ENCODE data around the gene COLQ.
"Not testable (repeated sequence)": the region's sequence is repeated elsewhere in the genome, so short reads cannot be mapped to it uniquely, and the experiment has no call there.

COLQ gene

DNA sequence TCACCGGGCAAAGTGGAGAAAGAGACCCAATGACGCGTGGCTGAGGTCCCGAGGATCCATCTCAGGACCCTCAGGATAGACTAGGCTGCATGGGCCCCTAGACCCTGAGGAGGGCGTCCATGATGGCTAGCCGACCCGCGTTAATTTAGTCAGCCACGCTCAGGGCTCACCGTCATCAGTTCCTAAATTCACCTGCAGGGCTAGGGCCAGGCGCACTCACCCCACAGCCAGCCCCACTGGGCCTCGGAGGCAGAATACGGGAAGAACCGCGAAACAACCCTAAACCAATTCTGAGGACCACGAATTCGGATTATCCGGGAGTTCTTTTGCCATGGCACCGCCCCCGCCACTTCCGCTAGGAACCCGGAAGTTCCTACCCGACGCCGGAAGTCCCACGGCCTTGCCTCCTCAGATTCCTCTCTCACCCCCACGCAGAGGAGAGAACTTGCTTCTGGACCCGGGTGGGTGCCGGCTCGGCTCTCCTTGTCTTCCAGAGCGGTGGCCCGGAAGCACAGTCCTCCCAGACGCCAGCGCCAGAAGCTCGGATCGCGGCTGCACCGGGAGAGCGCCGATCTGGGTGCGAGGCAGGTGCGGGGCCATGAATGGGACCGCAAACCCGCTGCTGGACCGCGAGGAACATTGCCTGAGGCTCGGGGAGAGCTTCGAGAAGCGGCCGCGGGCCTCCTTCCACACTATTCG, 94.2 kb downstream of the COLQ start, which contains the start of the genes EAF1 and METTL6:
Gene EAF1 (plus strand): TSS at position 417 of the 699 bp plus-strand sequence. CDS start 182 bp downstream, at position 599.
Gene METTL6 (minus strand): TSS at position 363 of the 699 bp plus-strand sequence. CDS start 1,033 bp downstream, outside the sequence.
- TF ChIP-seq CTCF (IDR thresholded peaks at IDR 0.05; ENCODE audit: insufficient read depth, low read depth, low read length, missing control alignments): peak; percentile 11
- peak within 1 kb of the TSS; percentile 95 for H3K4me3 ChIP-seq (ENCODE audit: low read depth, low read length)
- peak; percentile 88 for DNase-seq (ENCODE audit: low read depth)

DNA sequence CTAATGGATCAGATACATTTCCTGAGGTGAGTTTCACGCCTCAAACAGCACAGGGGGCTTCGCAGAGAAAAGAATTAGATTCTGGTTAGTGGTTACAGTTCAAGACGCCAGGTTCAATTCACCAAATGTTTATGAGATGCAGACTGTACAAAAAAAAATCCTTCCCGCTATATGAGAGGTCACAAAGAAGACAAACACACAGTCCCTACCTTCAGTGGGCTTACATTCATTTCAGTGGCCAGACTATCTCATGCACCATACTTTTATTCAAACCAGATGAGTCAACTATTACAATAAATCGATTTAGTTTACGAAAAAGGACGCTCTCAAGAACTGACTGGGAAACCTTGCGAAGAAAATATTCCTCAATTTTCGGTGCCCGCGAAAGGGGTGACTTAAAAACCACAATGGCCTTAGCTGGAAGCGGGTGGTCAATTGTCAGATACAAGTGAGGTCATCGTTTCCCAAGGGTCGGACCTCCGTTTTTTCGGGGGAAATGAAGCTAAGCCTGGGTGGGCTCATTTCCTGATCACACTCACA, 94.9 kb downstream of the COLQ start:
- H3K4me3 ChIP-seq (ENCODE audit: low read depth, low read length): peak overlapping the region; percentile 95
- DNase-seq (ENCODE audit: low read depth): no peak
- TF ChIP-seq CTCF (IDR thresholded peaks at IDR 0.05; ENCODE audit: insufficient read depth, low read depth, low read length, missing control alignments): no peak

- no peak for DNase-seq (ENCODE audit: low read depth)
- no peak overlapping the region for H3K4me3 ChIP-seq (ENCODE audit: low read depth, low read length)
- TF ChIP-seq CTCF (IDR thresholded peaks at IDR 0.05; ENCODE audit: insufficient read depth, low read depth, low read length, missing control alignments): no peak
Measured at GRCh38 chr3:15420871-15421270, 100.6 kb downstream of the COLQ start.

GRCh38 chr3:15410966-15411365, 110.5 kb downstream of the COLQ start:
- not testable (repeated sequence) for DNase-seq (ENCODE audit: low read depth); H3K4me3 ChIP-seq (ENCODE audit: low read depth, low read length)

GRCh38 chr3:15409774-15410173, 111.7 kb downstream of the COLQ start:
- TF ChIP-seq CTCF (IDR thresholded peaks at IDR 0.05; ENCODE audit: insufficient read depth, low read depth, low read length, missing control alignments): no peak
- no peak for DNase-seq (ENCODE audit: low read depth)
- H3K4me3 ChIP-seq (ENCODE audit: low read depth, low read length): no peak overlapping the region

DNA sequence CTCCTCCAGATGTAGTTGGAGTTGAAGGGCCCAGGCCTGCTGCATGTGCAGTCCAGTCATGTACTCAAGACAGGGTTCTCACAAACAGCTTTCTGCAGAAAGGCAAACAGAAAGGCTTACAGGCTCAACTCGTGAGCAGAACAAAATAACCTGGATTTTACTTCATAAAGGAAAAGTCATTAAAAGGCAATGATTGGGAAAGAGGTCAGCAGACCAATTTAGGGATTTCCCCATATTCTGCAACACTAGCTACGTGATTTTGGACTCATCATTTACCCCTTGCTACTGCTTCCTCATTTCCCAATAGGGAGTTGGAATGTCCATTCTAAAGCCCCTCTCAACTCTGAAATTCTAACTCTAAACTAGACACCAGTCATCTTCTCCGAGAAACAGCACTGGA, 112.3 kb downstream of the COLQ start:
- no peak for TF ChIP-seq CTCF (IDR thresholded peaks at IDR 0.05; ENCODE audit: insufficient read depth, low read depth, low read length, missing control alignments)
- no peak overlapping the region for H3K4me3 ChIP-seq (ENCODE audit: low read depth, low read length)
- no peak for DNase-seq (ENCODE audit: low read depth)

DNA sequence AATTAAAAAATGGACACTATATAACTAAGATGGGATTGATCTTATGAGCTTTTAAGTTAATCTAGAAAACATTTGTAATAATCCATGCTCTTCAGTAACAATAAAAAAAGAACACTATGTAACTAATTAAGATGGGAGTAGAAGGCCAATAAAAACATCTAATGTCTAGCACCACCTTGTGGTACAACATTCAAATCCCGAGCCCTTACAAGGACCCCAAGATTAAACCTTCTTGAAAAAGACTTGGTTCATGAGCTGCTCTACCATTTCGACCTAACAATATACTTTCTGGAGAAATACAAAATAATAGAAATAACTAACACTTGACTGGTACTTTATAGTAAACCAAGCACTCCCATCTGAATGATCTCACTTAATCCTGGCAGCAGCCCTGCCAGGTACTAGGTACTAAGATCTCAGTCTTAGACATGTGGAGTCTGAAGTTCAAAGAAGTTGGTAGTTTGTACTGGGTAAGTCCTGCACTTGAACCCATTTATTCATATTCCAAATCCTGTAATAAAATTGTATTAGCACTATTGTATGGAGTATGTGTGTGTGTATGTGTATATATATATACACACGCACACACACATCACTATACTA, 116.0 kb downstream of the COLQ start:
- no peak overlapping the region for H3K4me3 ChIP-seq (ENCODE audit: low read depth, low read length)
- TF ChIP-seq CTCF (IDR thresholded peaks at IDR 0.05; ENCODE audit: insufficient read depth, low read depth, low read length, missing control alignments): peak; percentile 53
- DNase-seq (ENCODE audit: low read depth): peak; percentile 77
